Stimulated activated naive B cell treated with anti-CD40 and anti-IgM and Interleukin-4, amounts not matched to agents 10 μg/mL and 1 μg/mL and 100 μg/mL, for 72 hours (primary cell): ENCODE data around the gene KLC4.
A peak's percentile ranks its signal among the peaks of the same experiment; 100 is the strongest.

Source experiments
- ATAC-seq, 2 donors: fragments of 150-1000 bp; cut with Tn5 transposase; replicated peaks; 2 replicates each; pipeline ENCODE4 v1.10.0; 2021; ENCODE audit warnings: moderate library complexity in 1 of 2
- DNase-seq: peaks from one replicate; pipeline ENCODE4 v3.0.0; 2021
- H3K27ac Mint-ChIP-seq: one replicate; pipeline ENCODE4 v1.8.0; 2022; ENCODE audit warnings: mild to moderate bottlenecking, mixed read lengths
- H3K27me3 Mint-ChIP-seq, 2 donors: one replicate each; pipeline ENCODE4 v1.8.0; 2022; ENCODE audit warnings: mixed read lengths in 2 of 2
- H3K36me3 Mint-ChIP-seq, 2 donors: one replicate each; pipeline ENCODE4 v1.8.0; 2022; ENCODE audit warnings: mixed read lengths in 2 of 2, mild to moderate bottlenecking in 1 of 2
- H3K4me1 Mint-ChIP-seq, 2 donors: one replicate each; pipeline ENCODE4 v1.8.0; 2022; ENCODE audit warnings: mixed read lengths in 2 of 2, mild to moderate bottlenecking in 1 of 2
- H3K4me3 Mint-ChIP-seq, 2 donors: one replicate each; pipeline ENCODE4 v1.8.0; 2022; ENCODE audit warnings: mild to moderate bottlenecking in 2 of 2, mixed read lengths in 2 of 2, moderate library complexity in 1 of 2
- H3K9me3 Mint-ChIP-seq, 2 donors: one replicate each; pipeline ENCODE4 v1.8.0; 2022; ENCODE audit warnings: mixed read lengths in 2 of 2, mild to moderate bottlenecking in 1 of 2

Gene KLC4

GRCh38 chr6:43059168-43060033, at the start of gene KLC4, which contains the start of gene MRPL2:
TSS of gene KLC4 (plus strand) at chr6:43059631. CDS start at chr6:43061336, 1,705 bp downstream.
TSS of gene MRPL2 (minus strand) at chr6:43059434. CDS start at chr6:43059381, 53 bp downstream.
- peak; percentile 97 for ATAC-seq

GRCh38 chr6:43011207-43011606, 48.2 kb upstream of the KLC4 start:
- H3K4me1 Mint-ChIP-seq = peaks cover 36 to 62% of the 10 kb centered on the region in 2 donors
- H3K36me3 Mint-ChIP-seq = peaks cover 24 to 58% of the 10 kb centered on the region in 2 donors
- no peak overlapping the region for H3K4me3 Mint-ChIP-seq
- H3K9me3 Mint-ChIP-seq = no peaks in the 10 kb centered on the region
- no peaks in the 10 kb centered on the region for H3K27me3 Mint-ChIP-seq
- H3K27ac Mint-ChIP-seq = peak overlapping the region; percentile 51
- DNase-seq = no peak
- ATAC-seq = no peak

More at GRCh38 chr6:43059168-43060033, at the start of gene KLC4, which contains the start of gene MRPL2:
- H3K36me3 Mint-ChIP-seq = peaks cover 10 to 46% of the 10 kb centered on the region in 2 donors
- H3K27me3 Mint-ChIP-seq = no peaks in the 10 kb centered on the region
- H3K9me3 Mint-ChIP-seq = no peaks in the 10 kb centered on the region
- H3K4me3 Mint-ChIP-seq = peak within 1 kb of the TSS; percentile 95 to 98
- H3K4me1 Mint-ChIP-seq = peaks cover 27 to 39% of the 10 kb centered on the region in 2 donors
- peak within 1 kb of the TSS; percentile 99 for H3K27ac Mint-ChIP-seq
- peak; percentile 97 for DNase-seq

- DNase-seq (no peak), ATAC-seq (no peak)
- H3K4me1 Mint-ChIP-seq = peaks cover 40 to 73% of the 10 kb centered on the region in 2 donors
- H3K27ac Mint-ChIP-seq = peak overlapping the region; percentile 98
- no peaks in the 10 kb centered on the region for H3K9me3 Mint-ChIP-seq
- no peaks in the 10 kb centered on the region for H3K27me3 Mint-ChIP-seq
- peak overlapping the region; percentile 96 to 99 for H3K4me3 Mint-ChIP-seq
- H3K36me3 Mint-ChIP-seq = peaks cover 25 to 51% of the 10 kb centered on the region in 2 donors
Observed at GRCh38 chr6:43012364-43012763, 47.1 kb upstream of the KLC4 start.

GRCh38 chr6:43013097-43013842, 46.2 kb upstream of the KLC4 start:
- DNase-seq = no peak
- peaks cover 42 to 77% of the 10 kb centered on the region in 2 donors for H3K4me1 Mint-ChIP-seq
- no peaks in the 10 kb centered on the region for H3K9me3 Mint-ChIP-seq
- H3K4me3 Mint-ChIP-seq = peak overlapping the region; percentile 96 to 99
- peak overlapping the region; percentile 98 for H3K27ac Mint-ChIP-seq
- peak; percentile 0 to 24 for ATAC-seq
- H3K36me3 Mint-ChIP-seq = peaks cover 23 to 52% of the 10 kb centered on the region in 2 donors
- no peaks in the 10 kb centered on the region for H3K27me3 Mint-ChIP-seq

GRCh38 chr6:43013843-43014433, 45.5 kb upstream of the KLC4 start, which contains the start of the genes KLHDC3 and MEA1:
TSS of gene KLHDC3 (plus strand) at chr6:43014249. CDS start at chr6:43017193, 2,944 bp downstream.
TSS of gene MEA1 (minus strand) at chr6:43013946. CDS start at chr6:43013813, 133 bp downstream.
- Mint-ChIP-seq H3K4me3 (peak within 1 kb of the TSS; percentile 96 to 99), H3K27me3 (no peaks in the 10 kb centered on the region), H3K4me1 (peaks cover 39 to 72% of the 10 kb centered on the region in 2 donors), H3K9me3 (no peaks in the 10 kb centered on the region), H3K27ac (peak within 1 kb of the TSS; percentile 98), H3K36me3 (peaks cover 24 to 59% of the 10 kb centered on the region in 2 donors)
- peak; percentile 99 for DNase-seq
- peak; percentile 92 to 96 for ATAC-seq

- peak overlapping the region; percentile 96 to 99 for H3K4me3 Mint-ChIP-seq
- peak overlapping the region; percentile 98 for H3K27ac Mint-ChIP-seq
- H3K4me1 Mint-ChIP-seq = peaks cover 39 to 72% of the 10 kb centered on the region in 2 donors
Observed at GRCh38 chr6:43014434-43014909, 45.0 kb upstream of the KLC4 start.

GRCh38 chr6:43016176-43016942, 43.1 kb upstream of the KLC4 start:
- ATAC-seq = no peak
- H3K4me1 Mint-ChIP-seq = peaks cover 43 to 71% of the 10 kb centered on the region in 2 donors
- no peak for DNase-seq
- no peaks in the 10 kb centered on the region for H3K9me3 Mint-ChIP-seq
- peaks cover 28 to 55% of the 10 kb centered on the region in 2 donors for H3K36me3 Mint-ChIP-seq
- no peaks in the 10 kb centered on the region for H3K27me3 Mint-ChIP-seq
- peak overlapping the region; percentile 57 for H3K27ac Mint-ChIP-seq
- H3K4me3 Mint-ChIP-seq = peak overlapping the region; percentile 35 to 37

More at GRCh38 chr6:43014434-43014909, 45.0 kb upstream of the KLC4 start:
- H3K9me3 Mint-ChIP-seq = no peaks in the 10 kb centered on the region
- H3K27me3 Mint-ChIP-seq = no peaks in the 10 kb centered on the region
- H3K36me3 Mint-ChIP-seq = peaks cover 27 to 60% of the 10 kb centered on the region in 2 donors
- ATAC-seq = no peak
- no peak for DNase-seq

- Mint-ChIP-seq H3K27ac (peak overlapping the region; percentile 22), H3K4me3 (no peak overlapping the region), H3K9me3 (no peaks in the 10 kb centered on the region), H3K27me3 (no peaks in the 10 kb centered on the region), H3K4me1 (peaks cover 38 to 65% of the 10 kb centered on the region in 2 donors), H3K36me3 (peaks cover 27 to 54% of the 10 kb centered on the region in 2 donors)
- ATAC-seq (no peak), DNase-seq (no peak)
Observed at GRCh38 chr6:43016943-43017334, 42.5 kb upstream of the KLC4 start.

GRCh38 chr6:43019152-43019551, 40.3 kb upstream of the KLC4 start:
- Mint-ChIP-seq H3K4me3 (no peak overlapping the region), H3K36me3 (peaks cover 23 to 45% of the 10 kb centered on the region in 2 donors), H3K27ac (no peak overlapping the region)

GRCh38 chr6:43020052-43020705, 39.3 kb upstream of the KLC4 start:
- Mint-ChIP-seq H3K36me3 (peaks cover 29 to 51% of the 10 kb centered on the region in 2 donors), H3K4me1 (peaks cover 27 to 43% of the 10 kb centered on the region in 2 donors), H3K9me3 (no peaks in the 10 kb centered on the region), H3K4me3 (peak overlapping the region; percentile 44 to 97), H3K27ac (no peak overlapping the region), H3K27me3 (no peaks in the 10 kb centered on the region)
- DNase-seq (no peak), ATAC-seq (no peak)

More at GRCh38 chr6:43019152-43019551, 40.3 kb upstream of the KLC4 start:
- no peaks in the 10 kb centered on the region for H3K9me3 Mint-ChIP-seq
- H3K4me1 Mint-ChIP-seq = peaks cover 26 to 46% of the 10 kb centered on the region in 2 donors
- ATAC-seq = no peak
- no peak for DNase-seq
- H3K27me3 Mint-ChIP-seq = no peaks in the 10 kb centered on the region

- peak overlapping the region; percentile 85 for H3K27ac Mint-ChIP-seq
- H3K4me3 Mint-ChIP-seq = peak overlapping the region; percentile 84 to 97
- no peaks in the 10 kb centered on the region for H3K9me3 Mint-ChIP-seq
- peaks cover 31 to 52% of the 10 kb centered on the region in 2 donors for H3K36me3 Mint-ChIP-seq
- H3K4me1 Mint-ChIP-seq = peaks cover 27 to 42% of the 10 kb centered on the region in 2 donors
- H3K27me3 Mint-ChIP-seq = no peaks in the 10 kb centered on the region
- ATAC-seq (no peak), DNase-seq (no peak)
Observed at GRCh38 chr6:43020847-43021246, 38.6 kb upstream of the KLC4 start.

GRCh38 chr6:43021270-43022047, 38.0 kb upstream of the KLC4 start, which contains the start of gene RRP36:
TSS of gene RRP36 (plus strand) at chr6:43021623. CDS start at chr6:43021655, 32 bp downstream.
- Mint-ChIP-seq H3K4me1 (peaks cover 23 to 36% of the 10 kb centered on the region in 2 donors), H3K27ac (peak within 1 kb of the TSS; percentile 97), H3K27me3 (no peaks in the 10 kb centered on the region), H3K36me3 (peaks cover 34 to 52% of the 10 kb centered on the region in 2 donors), H3K4me3 (peak within 1 kb of the TSS; percentile 97 to 99), H3K9me3 (no peaks in the 10 kb centered on the region)
- peak; percentile 52 for DNase-seq
- peak; percentile 94 to 95 for ATAC-seq
